GM12865 (cell line): Measurements from ENCODE around the gene UPF1.
"Not testable (repeated sequence)": the region's sequence is repeated elsewhere in the genome, so short reads cannot be mapped to it uniquely, and the experiment has no call there.

Source experiments
- DNase-seq: peaks from one replicate; pipeline ENCODE4 v3.0.0; 2010; ENCODE audit warnings: low read depth
- H3K4me3 ChIP-seq: 2 replicates; pipeline ENCODE4 v1.5.1; 2011; ENCODE audit warnings: mild to moderate bottlenecking, low read depth, low read length, control low read depth
- CTCF ChIP-seq: IDR thresholded peaks from 2 replicates; pipeline ENCODE4 v1.5.1; 2011; ENCODE audit warnings: low read length, control low read depth, low read depth, inconsistent platforms; ENCODE audit not compliant: insufficient read depth; ENCODE audit errors: missing control alignments

UPF1 gene

DNA sequence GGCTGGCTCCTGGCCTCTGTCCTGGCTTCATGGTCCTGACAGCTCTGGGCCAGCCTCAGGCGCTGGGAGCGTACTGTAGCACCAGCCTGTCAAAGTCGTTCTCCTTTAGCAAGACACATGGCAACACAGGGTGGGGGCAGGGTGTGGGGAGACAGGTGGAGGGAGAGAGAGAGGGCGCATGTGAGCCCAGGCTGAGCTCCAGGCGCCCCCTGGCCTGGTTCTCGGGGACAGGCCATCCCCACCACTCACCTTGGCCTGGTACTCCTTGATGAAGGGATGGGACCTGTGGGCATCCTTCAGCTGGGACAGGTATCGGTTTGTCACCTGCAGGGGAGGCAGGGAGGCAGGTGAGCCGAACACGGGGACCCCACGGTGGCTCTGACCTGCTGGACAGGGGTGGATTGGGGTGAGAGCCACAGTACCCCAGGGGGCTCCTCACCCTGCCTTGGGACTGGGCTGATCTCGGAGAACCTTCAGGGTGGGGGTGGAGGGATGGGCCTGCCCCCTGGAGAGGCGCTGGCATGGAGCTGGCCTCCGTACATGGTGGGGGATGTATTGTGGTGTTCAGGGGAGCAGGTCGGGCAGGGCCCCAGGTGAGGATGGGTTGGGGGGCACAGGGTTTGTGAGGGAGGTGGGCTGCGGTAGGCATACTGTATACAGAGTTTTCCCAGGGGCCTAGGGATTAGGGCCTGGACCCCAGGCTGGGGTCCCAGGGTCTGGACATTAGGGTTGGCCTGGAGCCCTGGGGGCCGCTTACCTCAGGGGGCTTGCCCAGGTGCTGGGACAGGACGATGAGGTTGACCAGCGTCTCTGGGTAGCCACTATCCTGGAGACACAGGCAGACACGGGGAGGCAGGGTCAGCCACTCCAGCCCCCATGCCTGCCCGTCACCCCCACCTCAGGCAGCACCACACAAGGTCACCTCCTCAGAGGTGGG is 68.1 kb downstream of the UPF1 start:
- H3K4me3 ChIP-seq = no peak overlapping the region
- DNase-seq = no peak
- no peak for TF ChIP-seq CTCF

DNA sequence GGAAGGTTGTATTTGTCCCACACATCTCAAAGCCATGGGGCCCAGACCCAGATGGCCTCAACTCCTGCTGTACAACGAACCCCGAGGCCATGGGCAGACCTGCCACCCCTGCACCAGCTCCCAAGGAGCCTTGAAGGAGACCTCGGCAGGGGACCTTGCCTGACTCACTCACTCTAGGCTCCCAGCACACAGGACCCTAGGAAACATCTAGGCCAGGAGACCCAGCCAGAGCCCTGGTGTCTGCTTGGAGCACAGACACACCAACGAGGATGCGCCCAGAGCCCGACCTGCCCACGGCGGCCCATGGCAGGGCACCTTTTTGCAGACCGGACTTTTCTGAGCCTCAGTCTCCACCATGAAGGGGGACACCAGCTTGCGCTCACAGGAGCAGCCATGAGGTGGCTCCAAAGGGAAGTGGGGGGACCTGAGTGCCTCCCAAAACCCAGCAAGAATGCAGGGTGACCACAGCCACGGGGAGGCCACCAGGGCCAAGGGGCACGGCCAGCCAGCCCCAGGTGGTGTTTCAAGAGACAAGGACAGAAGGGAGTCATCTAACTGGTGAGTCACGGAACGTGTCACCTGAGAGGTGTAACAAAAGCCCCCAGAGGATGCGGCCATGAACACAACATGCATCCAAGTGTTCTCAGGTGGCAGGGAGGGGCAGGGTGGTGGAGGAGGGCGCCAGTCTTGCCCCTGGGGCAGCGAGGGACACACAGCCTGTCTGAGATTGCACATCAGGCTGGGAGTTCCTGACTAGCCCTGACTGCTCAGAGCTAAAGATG is 69.1 kb downstream of the UPF1 start:
- TF ChIP-seq CTCF = no peak
- H3K4me3 ChIP-seq = no peak overlapping the region
- DNase-seq = no peak

DNA sequence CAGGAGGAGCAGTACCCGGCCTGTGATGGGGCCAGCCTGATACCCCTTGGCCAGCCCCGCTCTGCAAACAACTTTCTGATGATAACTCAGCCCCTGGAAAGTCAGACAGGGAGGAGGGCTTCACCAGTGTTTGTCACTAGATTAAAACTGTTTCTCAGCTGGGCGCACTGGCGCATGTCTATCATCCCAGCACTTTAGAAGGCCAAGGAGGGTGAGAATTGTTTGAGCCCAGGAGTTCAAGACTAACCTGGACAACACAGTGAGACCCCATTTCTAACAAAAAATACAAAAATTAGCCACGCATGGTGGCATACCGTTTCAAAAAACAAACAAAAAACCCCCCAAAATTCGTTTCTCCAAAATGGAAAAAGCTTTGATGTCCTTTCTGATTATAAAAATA is 69.7 kb downstream of the UPF1 start:
- no peak overlapping the region for H3K4me3 ChIP-seq
- TF ChIP-seq CTCF = no peak
- DNase-seq = no peak

GRCh38 chr19:18902519-18902918 is 70.8 kb downstream of the UPF1 start:
- not testable (repeated sequence) for H3K4me3 ChIP-seq, DNase-seq

- no peak for TF ChIP-seq CTCF
- no peak for DNase-seq
- H3K4me3 ChIP-seq = no peak overlapping the region
These were observed 71.6 kb downstream of the UPF1 start for GRCh38 chr19:18903156-18904037.

GRCh38 chr19:18904334-18905057 is 72.7 kb downstream of the UPF1 start:
- no peak for TF ChIP-seq CTCF

More at GRCh38 chr19:18904334-18905057, 72.7 kb downstream of the UPF1 start:
- no peak overlapping the region for H3K4me3 ChIP-seq
- no peak for DNase-seq
